Left lobe of liver (tissue), 2 donors: Measurements from ENCODE around the gene SCARB2. TPM values are rescaled to one million over a fixed set of nuclear protein-coding genes. Genes with fewer than 3 reads are reported as not detected.
A peak's percentile ranks its signal among the peaks of the same experiment; 100 is the strongest.

Experiments
- ATAC-seq: fragments of 200-7000 bp; cut with Tn5 transposase; one replicate; pipeline ENCODE4 v1.9.1; 2020; ENCODE audit warnings: mild to moderate bottlenecking, moderate library complexity
- DNase-seq: peaks from one replicate; pipeline ENCODE4 v3.0.0-alpha.2; 2020; ENCODE audit warnings: low spot score
- total RNA-seq: library from RNA; stranded (reverse); gene quantifications from one replicate; pipeline ENCODE4 v1.2.1, GENCODE V29; 2021
- donor health status: DM: no; HTN: no; CAD: no; lungs with moderate emphysema.
- donor health status: DM: no; HTN: yes; CAD: no.

SCARB2 gene
- total RNA-seq, 1 donor from 2014 or later = 104 TPM

- DNase-seq (no peak), ATAC-seq (no peak)
Measured at GRCh38 chr4:76232681-76233080, 19.1 kb upstream of the SCARB2 start.

GRCh38 chr4:76226418-76226817 lies 12.8 kb upstream of the SCARB2 start:
- ATAC-seq (peak; percentile 81), DNase-seq (peak; percentile 75)

GRCh38 chr4:76224171-76224570 lies 10.5 kb upstream of the SCARB2 start:
- ATAC-seq = no peak
- DNase-seq = no peak

GRCh38 chr4:76219299-76220055 lies 5.9 kb upstream of the SCARB2 start:
- DNase-seq (no peak), ATAC-seq (peak; percentile 55)

GRCh38 chr4:76216975-76217814 lies 3.6 kb upstream of the SCARB2 start:
- ATAC-seq (peak; percentile 46), DNase-seq (peak; percentile 71)

- ATAC-seq = no peak
- no peak for DNase-seq
Measured at GRCh38 chr4:76216524-76216923, 2.9 kb upstream of the SCARB2 start.

- no peak for ATAC-seq
- DNase-seq = no peak
Measured at GRCh38 chr4:76215077-76215476, 1.5 kb upstream of the SCARB2 start.

- ATAC-seq = no peak
- DNase-seq = no peak
Measured at GRCh38 chr4:76214177-76214675, 602 bp upstream of the SCARB2 start.

GRCh38 chr4:76212851-76213414 lies 691 bp downstream of the SCARB2 start:
- DNase-seq = no peak
- peak; percentile 12 for ATAC-seq

GRCh38 chr4:76211769-76212708 lies 1.6 kb downstream of the SCARB2 start:
- DNase-seq (no peak), ATAC-seq (no peak)

GRCh38 chr4:76210452-76210851 lies 3.2 kb downstream of the SCARB2 start:
- no peak for DNase-seq

GRCh38 chr4:76209881-76210280 lies 3.7 kb downstream of the SCARB2 start:
- no peak for ATAC-seq
- no peak for DNase-seq

More at GRCh38 chr4:76210452-76210851, 3.2 kb downstream of the SCARB2 start:
- ATAC-seq = no peak

- DNase-seq (peak; percentile 87), ATAC-seq (peak; percentile 84)
Measured at GRCh38 chr4:76208005-76208765, 5.4 kb downstream of the SCARB2 start.

- ATAC-seq (no peak), DNase-seq (no peak)
Measured at GRCh38 chr4:76207549-76207948, 6.1 kb downstream of the SCARB2 start.

- ATAC-seq = no peak
- DNase-seq = no peak
Measured at GRCh38 chr4:76206222-76206942, 7.2 kb downstream of the SCARB2 start.

- ATAC-seq (no peak), DNase-seq (no peak)
Measured at GRCh38 chr4:76205476-76205875, 8.1 kb downstream of the SCARB2 start.

- no peak for ATAC-seq
- DNase-seq = no peak
Measured at GRCh38 chr4:76204936-76205335, 8.7 kb downstream of the SCARB2 start.

- no peak for ATAC-seq
- DNase-seq = no peak
Measured at GRCh38 chr4:76203541-76203940, 10.1 kb downstream of the SCARB2 start.

GRCh38 chr4:76201276-76201675 lies 12.3 kb downstream of the SCARB2 start:
- DNase-seq (no peak), ATAC-seq (peak; percentile 9)
